GM19238 (cell line): ENCODE data around the gene CDK19.
"Not testable (repeated sequence)": the region's sequence is repeated elsewhere in the genome, so short reads cannot be mapped to it uniquely, and the experiment has no call there.

Source experiments
- DNase-seq: peaks from one replicate; pipeline ENCODE4 v3.0.0; 2011; ENCODE audit warnings: low spot score; ENCODE audit not compliant: insufficient read length

CDK19 gene

GRCh38 chr6:110813338-110814101 lies 1.7 kb downstream of the CDK19 start:
- DNase-seq, result no peak

GRCh38 chr6:110812719-110813118 lies 2.5 kb downstream of the CDK19 start:
- no peak for DNase-seq

DNA sequence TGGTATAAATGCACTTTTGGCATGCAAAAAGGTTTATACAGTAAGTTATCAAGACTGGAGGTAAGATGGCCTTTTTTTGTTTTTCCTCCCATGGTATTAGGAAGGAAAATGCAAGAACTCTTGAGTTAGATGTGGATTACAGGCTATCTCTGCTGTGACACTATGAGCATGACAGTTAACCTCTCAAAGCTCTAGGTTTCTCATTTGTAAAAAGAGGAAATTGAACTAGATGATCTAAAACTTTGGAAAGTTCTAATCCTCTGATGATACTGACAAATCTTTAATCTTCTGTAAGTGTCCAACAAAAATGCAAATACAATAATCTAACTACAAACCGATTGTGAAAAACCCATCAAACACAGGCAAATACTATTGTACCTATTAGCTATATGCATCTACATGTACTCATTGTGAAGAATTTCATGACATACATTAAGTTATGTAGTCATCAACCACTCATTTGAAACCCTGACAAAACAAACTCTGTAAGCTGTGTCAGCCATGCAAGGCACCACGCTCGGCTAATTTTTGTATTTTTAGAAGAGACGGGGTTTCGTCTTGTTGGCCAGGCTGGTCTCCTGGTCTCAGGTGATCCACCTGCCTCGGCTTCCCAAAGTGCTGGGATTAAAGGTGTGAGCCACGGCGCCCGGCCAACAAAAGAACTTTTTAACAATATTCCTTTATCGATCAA lies 4.2 kb downstream of the CDK19 start:
- DNase-seq, result no peak

- no peak for DNase-seq
Measured at GRCh38 chr6:110809792-110810191, 5.5 kb downstream of the CDK19 start.

GRCh38 chr6:110802175-110802574 lies 13.1 kb downstream of the CDK19 start:
- DNase-seq, result not testable (repeated sequence)

- no peak for DNase-seq
Measured at GRCh38 chr6:110800839-110801196, 14.5 kb downstream of the CDK19 start.

- no peak for DNase-seq
Measured at GRCh38 chr6:110800196-110800838, 15.0 kb downstream of the CDK19 start.

DNA sequence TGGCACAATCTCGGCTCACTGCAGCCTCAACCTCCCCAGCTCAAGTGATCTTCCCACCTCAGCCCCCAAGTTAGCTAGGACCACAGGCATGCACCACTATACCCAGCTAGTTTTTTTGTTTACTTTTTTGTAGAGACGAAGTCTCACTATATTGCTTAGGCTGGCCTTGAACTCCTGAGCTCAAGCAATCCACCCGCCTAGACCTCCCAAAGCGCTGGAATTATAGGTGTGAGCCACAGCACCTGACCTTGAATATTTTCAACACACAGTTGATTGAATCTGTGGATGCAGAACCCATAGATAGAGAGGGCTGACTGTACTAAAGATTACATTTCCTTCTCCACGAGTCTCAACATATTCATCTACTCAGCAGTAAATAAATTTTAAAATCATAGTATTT lies 15.6 kb downstream of the CDK19 start:
- DNase-seq, result no peak

GRCh38 chr6:110799189-110799588 lies 16.1 kb downstream of the CDK19 start:
- DNase-seq, result no peak

DNA sequence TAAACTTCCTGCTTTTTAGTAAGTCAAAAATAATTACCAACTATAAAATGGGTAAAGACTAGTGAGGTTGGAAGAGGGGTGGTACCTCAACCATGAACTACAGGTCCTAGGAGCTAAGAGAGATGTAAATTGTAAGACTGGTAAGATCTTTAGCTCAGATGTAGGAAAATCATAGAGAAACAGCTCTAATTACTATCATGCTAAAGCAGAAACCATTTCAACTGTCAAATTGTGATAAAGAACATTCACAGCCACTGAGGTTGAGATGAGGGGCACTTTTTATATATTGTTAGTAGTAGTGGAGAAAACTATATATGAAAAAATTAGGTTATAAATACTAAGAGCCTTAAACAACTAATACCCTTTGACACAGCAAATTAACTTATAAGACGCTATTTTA lies 20.0 kb downstream of the CDK19 start:
- DNase-seq, result no peak

GRCh38 chr6:110786696-110787095 lies 28.6 kb downstream of the CDK19 start:
- DNase-seq, result no peak

DNA sequence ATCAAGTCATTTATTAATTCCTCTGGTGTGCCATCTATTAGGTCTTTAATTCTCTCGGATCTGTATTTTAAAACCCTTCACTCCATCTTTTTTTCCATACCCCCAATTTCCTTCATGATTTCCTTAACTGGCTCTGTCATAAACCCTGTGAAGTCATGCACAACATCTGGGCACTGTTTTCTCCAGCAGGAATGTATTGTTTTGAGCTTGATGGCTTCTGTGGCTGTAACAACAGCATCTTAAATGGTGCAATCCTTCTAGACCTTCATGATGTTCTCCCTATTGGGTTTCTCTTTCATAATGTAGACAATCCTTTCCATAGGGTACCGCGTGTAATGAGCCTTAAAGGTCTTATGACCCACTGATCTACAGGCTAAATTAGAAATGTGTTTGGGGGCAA lies 29.0 kb downstream of the CDK19 start:
- DNase-seq, result no peak

- no peak for DNase-seq
Measured at GRCh38 chr6:110784610-110784979, 30.7 kb downstream of the CDK19 start.

DNA sequence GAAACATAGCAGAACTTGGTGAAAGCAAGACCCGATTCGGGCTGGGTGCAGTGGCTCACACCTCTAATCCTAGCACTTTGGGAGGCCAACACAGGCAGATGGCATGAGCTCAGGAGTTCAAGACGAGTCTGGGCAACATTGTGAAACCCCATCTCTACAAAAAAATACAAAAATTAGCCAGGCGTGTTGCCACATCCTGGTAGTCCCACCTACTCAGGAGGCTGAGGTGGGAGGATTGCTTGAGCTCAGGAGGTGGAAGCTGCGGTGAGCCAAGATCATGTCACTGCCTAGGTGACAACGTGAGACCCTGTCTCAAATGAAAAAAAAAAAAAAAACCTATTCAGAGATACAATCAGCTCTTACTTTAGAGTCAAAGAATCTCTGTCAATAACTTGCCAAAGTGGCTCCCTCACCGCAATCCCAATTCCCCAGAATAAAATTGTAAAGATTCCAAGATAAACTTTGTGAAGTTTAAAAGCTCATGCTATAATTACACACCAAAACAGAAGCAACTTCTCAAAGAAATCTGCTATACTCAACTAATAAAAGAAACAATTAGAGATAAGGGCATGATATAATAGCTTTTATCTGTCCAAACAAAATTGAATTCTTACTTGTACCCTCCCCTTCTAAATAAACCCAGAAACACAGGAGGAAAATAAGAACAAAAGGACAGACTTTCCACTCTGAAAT lies 33.6 kb downstream of the CDK19 start:
- DNase-seq, result no peak

- no peak for DNase-seq
Measured at GRCh38 chr6:110778333-110778732, 36.9 kb downstream of the CDK19 start.

DNA sequence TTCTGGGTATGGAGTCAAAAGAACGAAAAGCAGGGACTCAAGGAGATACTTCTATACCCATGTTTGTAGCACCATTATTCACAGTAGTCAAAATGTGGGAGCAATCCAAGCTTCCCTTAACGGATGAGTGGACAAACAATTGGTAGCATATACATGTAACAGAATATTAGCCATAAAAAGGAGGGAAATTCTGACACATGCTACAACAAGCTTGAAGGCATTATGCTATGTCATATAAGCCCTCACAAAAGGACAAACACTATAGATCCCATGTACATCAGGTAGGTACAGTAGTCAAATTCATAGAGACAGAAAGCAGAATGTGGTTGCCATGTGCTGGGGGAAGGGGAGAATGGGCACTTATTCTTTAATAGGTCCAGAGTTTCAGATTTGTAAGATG lies 37.6 kb downstream of the CDK19 start:
- DNase-seq, result no peak

GRCh38 chr6:110776413-110776812 lies 38.9 kb downstream of the CDK19 start:
- DNase-seq, result no peak

GRCh38 chr6:110769923-110770322 lies 45.3 kb downstream of the CDK19 start:
- DNase-seq, result no peak

DNA sequence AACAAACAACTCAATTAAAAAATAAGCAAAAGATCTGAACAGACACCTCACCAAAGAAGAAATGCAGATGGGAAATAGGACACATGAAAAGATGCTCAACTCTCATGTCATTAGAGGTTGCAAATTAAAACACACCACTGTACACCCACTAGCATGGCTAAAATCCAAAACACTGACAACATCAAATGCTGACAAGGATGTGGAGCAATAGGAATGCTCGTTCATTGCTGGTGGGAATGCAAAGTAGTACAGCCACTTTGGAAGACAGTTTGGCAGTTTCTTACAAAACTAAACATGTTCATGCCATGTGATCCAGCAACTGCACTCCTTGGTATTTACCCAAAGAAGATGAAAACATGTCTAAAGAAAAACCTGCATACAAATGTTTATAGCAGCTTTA lies 47.2 kb downstream of the CDK19 start:
- DNase-seq, result no peak

DNA sequence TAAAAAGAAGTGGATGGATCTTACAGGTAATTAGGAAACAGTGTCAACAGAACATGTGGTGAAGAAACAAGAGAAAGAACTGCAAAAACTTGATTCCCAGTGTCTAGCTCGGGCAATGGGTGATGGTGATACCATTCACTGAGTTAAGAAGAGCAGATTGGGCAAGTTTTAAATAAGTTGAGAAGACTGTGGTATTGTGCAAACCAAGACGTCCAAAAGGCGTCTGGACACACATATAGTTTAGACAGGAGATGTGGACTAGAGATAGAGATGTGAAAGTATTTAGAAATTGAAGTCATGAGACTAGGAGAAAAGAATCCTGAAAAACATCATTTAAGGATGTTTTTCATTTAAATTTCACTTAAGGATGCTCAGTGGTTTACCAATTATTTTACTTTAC lies 53.9 kb downstream of the CDK19 start:
- DNase-seq, result no peak

- no peak for DNase-seq
Measured at GRCh38 chr6:110760589-110760988, 54.7 kb downstream of the CDK19 start.

DNA sequence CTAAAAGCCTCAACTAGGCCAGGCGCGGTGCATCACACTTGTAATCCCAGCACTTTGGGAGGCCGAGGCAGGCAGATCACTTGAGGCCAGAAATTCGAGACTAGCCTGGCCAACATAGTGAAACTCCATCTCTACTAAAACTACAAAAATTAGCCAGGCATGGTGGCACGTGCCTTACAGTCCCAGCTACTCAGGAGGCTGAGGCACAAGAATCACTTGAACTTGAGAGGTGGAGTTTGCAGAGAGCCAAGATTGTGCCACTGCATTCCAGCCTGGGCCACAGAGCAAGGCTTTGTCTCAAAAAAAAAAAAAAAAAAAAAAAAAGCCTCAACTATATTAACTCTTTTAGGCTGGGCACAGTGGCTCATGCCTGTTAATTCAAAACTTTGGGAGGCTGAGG lies 55.2 kb downstream of the CDK19 start:
- not testable (repeated sequence) for DNase-seq
